HepG2 (cell line): ENCODE measurements around the gene SORBS2. TPM values are rescaled to one million over a fixed set of nuclear protein-coding genes. Genes with fewer than 3 reads are reported as not detected.

Source experiments
- ATAC-seq: fragments of 200-7000 bp; cut with Tn5 transposase; 3 replicates; pipeline ENCODE4 v1.9.1; 2020; ENCODE audit warnings: mild to moderate bottlenecking, moderate library complexity
- BruUV-seq: library from RNA; stranded (reverse); fragments of 400-500 nt; replicated peaks from 2 replicates; lab custom pipeline; 2021; lab: Mats Ljungman, UMichigan
- CTCF ChIA-PET: fragments of 300-600 bp; formaldehyde crosslinking; extraction: SDS; loops from one replicate; lab custom pipeline; 2021; ENCODE audit warnings: low total read pairs, inconsistent platforms, low intra/inter-chr PET ratio; lab: Yijun Ruan, JAX
- POLR2A ChIA-PET: fragments of 350-600 bp; sonication (Branson Sonifier 250); formaldehyde crosslinking; loops from one replicate; lab custom pipeline; 2020; ENCODE audit warnings: antibody characterized with exemption, inconsistent platforms; lab: Yijun Ruan, JAX
- DNase-seq: peaks from one replicate; pipeline ENCODE4 v3.0.0-alpha.2; 2015; ENCODE audit warnings: low spot score
- FAIRE-seq: peaks from 3 replicates; lab custom pipeline; 2011; peaks lifted over from hg19 to GRCh38; lab: Jason Lieb, UNC
- H2AFZ ChIP-seq: one replicate; pipeline ENCODE4 v1.6.1; 2011; ENCODE audit warnings: low read length, inconsistent platforms
- H3K27ac ChIP-seq: fragments of 300-600 bp; 3 replicates; pipeline ENCODE4 v1.8.0; 2011; ENCODE audit warnings: mixed run types, mild to moderate bottlenecking, mixed read lengths, low read length, inconsistent platforms; ENCODE audit not compliant: insufficient read depth; ENCODE audit errors: extremely low read length
- H3K27me3 ChIP-seq, 2 experiments: fragments of 200-600 bp in 1 of 2; 2 replicates in 1 of 2; 3 replicates in 1 of 2; pipeline versions ENCODE4 v1.6.0 to v1.8.0; 2011; ENCODE audit warnings: low read length in 2 of 2, mild to moderate bottlenecking in 2 of 2, moderate library complexity in 2 of 2, inconsistent platforms in 1 of 2; ENCODE audit not compliant: insufficient read depth in 2 of 2, control insufficient read depth in 1 of 2
- H3K36me3 ChIP-seq, 2 experiments: fragments of 200-600 bp in 1 of 2; replicated peaks in 1 of 2; 2 replicates in 1 of 2; 3 replicates in 1 of 2; pipeline versions ENCODE4 v1.5.1 to v1.8.0; 2011; ENCODE audit warnings: low read length in 2 of 2, inconsistent platforms in 1 of 2; ENCODE audit not compliant: insufficient read depth in 2 of 2, control insufficient read depth in 1 of 2
- H3K4me1 ChIP-seq: 2 replicates; pipeline ENCODE4 v1.5.1; 2012; ENCODE audit warnings: low read length, inconsistent platforms; ENCODE audit not compliant: insufficient read depth
- H3K4me2 ChIP-seq: 2 replicates; pipeline ENCODE4 v1.6.0; 2011; ENCODE audit warnings: low read depth, low read length, inconsistent platforms
- H3K4me3 ChIP-seq, 3 experiments: fragments of 200-600 bp in 1 of 3; sonication (generic), shearing (Covaris generic) in 1 of 3; replicated peaks in 1 of 3; 2 replicates each; pipeline ENCODE4 v1.5.1; 2011 to 2016; ENCODE audit warnings: low read length in 3 of 3, inconsistent platforms in 2 of 3, low read depth in 2 of 3, mild to moderate bottlenecking in 2 of 3, control low read depth in 1 of 3, mixed read lengths in 1 of 3; ENCODE audit not compliant: insufficient read depth in 1 of 3
- H3K79me2 ChIP-seq: one replicate; pipeline ENCODE4 v1.6.1; 2011; ENCODE audit warnings: low read length, inconsistent platforms; ENCODE audit not compliant: insufficient read depth
- H3K9ac ChIP-seq: 2 replicates; pipeline ENCODE4 v1.6.0; 2011; ENCODE audit warnings: mild to moderate bottlenecking, low read depth, low read length, inconsistent platforms; ENCODE audit not compliant: insufficient read depth
- H3K9me3 ChIP-seq: 2 replicates; pipeline ENCODE4 v1.5.1; 2012; ENCODE audit warnings: mild to moderate bottlenecking, low read length
- H4K20me1 ChIP-seq: 2 replicates; pipeline ENCODE4 v1.6.0; 2011; ENCODE audit warnings: inconsistent platforms, mild to moderate bottlenecking, low read length, moderate library complexity; ENCODE audit not compliant: insufficient read depth
- BRCA1 ChIP-seq: sonication (generic); formaldehyde crosslinking; IDR thresholded peaks from 2 replicates; pipeline ENCODE4 v1.4.0; 2020; ENCODE audit warnings: missing genetic modification reagents
- CENPBD1 ChIP-seq: sonication (generic); formaldehyde crosslinking; IDR thresholded peaks from 2 replicates; pipeline ENCODE4 v1.8.0; 2022; ENCODE audit warnings: missing genetic modification reagents, low read depth, mild to moderate bottlenecking, borderline replicate concordance
- DPF2 ChIP-seq: sonication (generic); formaldehyde crosslinking; IDR thresholded peaks from 2 replicates; pipeline ENCODE4 v1.4.0; 2020; ENCODE audit warnings: mild to moderate bottlenecking, low read depth, missing genetic modification reagents, borderline replicate concordance
- GATA4 ChIP-seq: sonication (generic); IDR thresholded peaks from 2 replicates; pipeline ENCODE4 v1.6.1; 2016; ENCODE audit warnings: antibody characterized with exemption, low read depth, borderline replicate concordance
- HMG20A ChIP-seq: IDR thresholded peaks from 2 replicates; pipeline ENCODE4 v1.6.1; 2016; ENCODE audit warnings: borderline replicate concordance
- IKZF5 ChIP-seq: IDR thresholded peaks from 2 replicates; pipeline ENCODE4 v1.6.1; 2018; ENCODE audit warnings: missing genetic modification reagents, mild to moderate bottlenecking, missing compliant biosample characterization
- KMT2A ChIP-seq: sonication (generic); formaldehyde crosslinking; IDR thresholded peaks from 2 replicates; pipeline ENCODE4 v1.4.0; 2020; ENCODE audit warnings: missing genetic modification reagents
- MEF2D ChIP-seq: sonication (generic); formaldehyde crosslinking; IDR thresholded peaks from 2 replicates; pipeline ENCODE4 v1.5.1; 2020; ENCODE audit warnings: mild to moderate bottlenecking, missing genetic modification reagents
- PAXIP1 ChIP-seq: sonication (generic); formaldehyde crosslinking; conservative IDR thresholded peaks from 2 replicates; pipeline ENCODE4 v1.4.0; 2020; ENCODE audit warnings: mild to moderate bottlenecking, missing genetic modification reagents, moderate library complexity
- RXRA ChIP-seq: sonication (generic); formaldehyde crosslinking; IDR thresholded peaks from 2 replicates; pipeline ENCODE4 v1.5.1; 2020; ENCODE audit warnings: missing genetic modification reagents
- SALL2 ChIP-seq: sonication (generic); formaldehyde crosslinking; IDR thresholded peaks from 2 replicates; pipeline ENCODE4 v1.8.1; 2023; ENCODE audit warnings: mild to moderate bottlenecking, missing genetic modification reagents, inconsistent platforms
- ZMYM4 ChIP-seq: sonication (generic); formaldehyde crosslinking; IDR thresholded peaks from 2 replicates; pipeline ENCODE4 v1.8.1; 2023; ENCODE audit warnings: mild to moderate bottlenecking, missing genetic modification reagents
- WGBS: methylation state at CpG from one replicate; pipeline ENCODE4 v1.1.6; 2017; ENCODE audit warnings: low lambda C conversion rate; 5-methylcytosine and 5-hydroxymethylcytosine counted together
- in situ Hi-C: cut with HindIII; loops from 2 replicates; pipeline ENCODE4 v1.10.0; 2017; ENCODE audit warnings: low pct_unique_long_range_greater_than_20kb; ENCODE audit not compliant: extremely low pct_ligation_motif_present
- intact Hi-C: fragments of 100-400 bp; cut with micrococcal nuclease; formaldehyde crosslinking; loops from one replicate; pipeline ENCODE4 v1.10.0; 2022; ENCODE audit not compliant: unreplicated experiment
- polyA plus RNA-seq, 8 experiments: library from polyadenylated mRNA; depleted of rRNA in 3 of 8; stranded (reverse) in 7 of 8; unstranded in 1 of 8; fragments of >200 nt; fragmentation: Illumina TruSeq in 4 of 8; extraction: Trizol in 4 of 8; gene quantifications; 2 replicates each; pipeline versions ENCODE4 v1.2.1 to v1.2.3, GENCODE V29; 2011 to 2016; ENCODE audit warnings: low read depth in 4 of 8, missing spikeins in 1 of 8, mixed read lengths in 1 of 8; ENCODE audit not compliant: insufficient read depth in 1 of 8
- total RNA-seq, 5 experiments: library from RNA; depleted of rRNA; stranded (reverse); fragments of >200 nt; fragmentation: Illumina TruSeq; extraction: Trizol; gene quantifications; 2 replicates each; pipeline ENCODE4 v1.2.3, GENCODE V29; 2016; ENCODE audit warnings: low read depth in 1 of 5

Gene SORBS2
- total and polyA plus RNA-seq, 2 of the 13 experiments (the other 11 are each of a cell fraction or from before 2014, with no cell fraction given) = 25.0 to 80.5 TPM

GRCh38 chr4:185813133-185813532, 1.1 kb upstream of the SORBS2 start (continued):
- peak; percentile 57 for TF ChIP-seq PAXIP1 (CRISPR knock-in tag)

- Histone ChIP-seq H2AFZ (no peak overlapping the region), H3K9ac (peak overlapping the region; percentile 83), H3K36me3 (no peaks in the 10 kb centered on the region), H4K20me1 (no peaks in the 10 kb centered on the region), H3K9me3 (no peaks in the 10 kb centered on the region), H3K79me2 (peaks cover 41% of the 10 kb centered on the region), H3K4me1 (peaks cover 46% of the 10 kb centered on the region), H3K4me3 (peak overlapping the region; percentile 60 to 82 (median 82)), H3K27me3 (no peaks in the 10 kb centered on the region; a peak in 1 of 5 replicates), H3K27ac (peak overlapping the region; percentile 97), H3K4me2 (peak overlapping the region; percentile 94)
- in situ Hi-C loops = no loop called here
- POLR2A ChIA-PET = interaction anchor here (1.0 to 4.3 kb wide), 11 partner anchors 17 to 211 kb away, joined by 3 to 64 read pairs (median 3); no protein-coding TSS in a partner anchor
- ATAC-seq (peak; percentile 87), FAIRE-seq (peak; percentile 98), DNase-seq (peak; percentile 97)
- no TSS peak for BruUV-seq
- intact Hi-C loops = loop anchor here (1.0 to 10.0 kb wide), 6 partner anchors 25 to 210 kb away; no protein-coding TSS in a partner anchor
- CTCF ChIA-PET = no interaction called here
- 1% methylated on average over 13 of the region's 13 CpGs for WGBS
- TF ChIP-seq SALL2 (CRISPR knock-in tag) (peak; percentile 58; the same call in 1 of the 2 replicates), RXRA (peak; percentile 55; the same call in 1 of the 2 replicates), MEF2D (CRISPR knock-in tag) (no peak), DPF2 (CRISPR knock-in tag) (peak; percentile 72), ZMYM4 (CRISPR knock-in tag) (peak; percentile 44), BRCA1 (CRISPR knock-in tag) (0 out of 2 replicates have a peak, but pooled peaks have one; percentile 52), HMG20A (CRISPR knock-in tag) (peak; percentile 53; the same call in 1 of the 2 replicates), IKZF5 (CRISPR knock-in tag) (peak; percentile 52; the same call in 1 of the 2 replicates), KMT2A (CRISPR knock-in tag) (peak; percentile 78), CENPBD1 (CRISPR knock-in tag) (no peak), GATA4 (peak; percentile 61; the same call in 1 of the 2 replicates), PAXIP1 (CRISPR knock-in tag) (peak; percentile 79)
Measured at GRCh38 chr4:185810746-185811508, 1.1 kb downstream of the SORBS2 start.
